GM12873 (cell line): ENCODE data around the gene ZNF649.

Experiments
- CTCF ChIP-seq: IDR thresholded peaks from 2 replicates; pipeline ENCODE4 v1.5.1; 2012; ENCODE audit warnings: low read depth, mild to moderate bottlenecking, moderate library complexity, low read length, control low read depth; ENCODE audit not compliant: insufficient read depth; ENCODE audit errors: missing control alignments

The ZNF649 gene

DNA sequence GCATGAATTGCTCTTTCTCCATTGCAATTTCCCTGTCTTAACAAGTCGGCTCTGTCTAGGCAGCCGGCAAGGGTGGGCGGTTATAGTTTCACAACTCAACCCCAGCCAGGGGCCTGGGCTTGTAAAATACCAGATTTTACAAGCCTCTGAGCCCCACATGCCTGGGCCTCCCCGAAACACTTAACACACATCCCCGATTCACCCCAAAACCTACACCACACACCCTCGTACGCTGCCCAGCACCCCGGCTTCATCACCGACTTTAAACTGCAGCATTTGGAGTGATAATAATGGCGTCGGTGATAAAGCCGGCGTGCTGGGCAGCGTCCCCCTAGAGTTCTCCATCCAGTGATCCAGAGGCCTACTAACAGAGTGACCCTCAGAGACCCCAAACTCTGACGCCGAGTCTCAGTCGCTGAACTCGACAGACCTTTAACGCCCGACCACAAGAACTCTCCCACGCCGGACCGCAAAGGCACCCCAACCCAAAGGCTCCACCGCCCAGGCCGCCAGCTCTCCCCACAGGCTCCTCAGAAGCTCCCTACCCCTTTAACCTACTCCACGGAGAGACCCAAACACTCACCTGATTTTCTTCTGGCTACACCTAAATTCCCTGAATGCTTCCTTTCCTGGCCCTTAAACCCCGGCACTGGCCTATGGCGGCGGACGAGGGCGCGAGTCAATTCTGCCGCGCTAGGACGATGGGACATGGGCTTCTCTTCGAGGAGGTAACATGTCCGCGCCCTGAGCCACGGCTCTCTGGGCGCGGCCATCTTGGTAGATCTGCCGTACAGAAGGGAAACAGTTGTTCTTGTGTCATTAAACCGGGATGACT, at the start of gene ZNF649:
ZNF649 (minus strand) TSS at position 687 of the 835 bp plus-strand sequence. CDS start 4,910 bp downstream, outside the sequence.
- peak; percentile 8 for TF ChIP-seq CTCF

DNA sequence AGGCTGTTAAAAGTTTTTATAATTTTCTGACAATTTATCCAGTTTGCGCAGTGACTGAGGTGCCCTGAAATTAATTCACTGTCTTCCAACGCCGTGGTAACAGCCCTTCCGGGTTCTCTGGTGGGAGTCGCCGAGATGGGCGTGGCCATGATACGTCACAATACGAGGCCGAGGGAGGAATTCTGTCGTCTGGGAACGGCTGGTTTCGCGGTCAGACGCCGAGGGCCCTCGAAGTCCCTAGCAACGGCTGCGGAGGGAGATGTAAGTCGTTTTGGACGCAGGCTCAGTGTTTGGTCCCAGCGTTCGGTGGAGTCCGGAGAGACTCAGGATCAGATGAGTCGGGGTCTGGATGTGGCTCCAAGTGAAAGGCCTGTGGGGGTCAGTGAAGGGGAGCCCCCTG, 44.2 kb upstream of the ZNF649 start:
- no peak for TF ChIP-seq CTCF

DNA sequence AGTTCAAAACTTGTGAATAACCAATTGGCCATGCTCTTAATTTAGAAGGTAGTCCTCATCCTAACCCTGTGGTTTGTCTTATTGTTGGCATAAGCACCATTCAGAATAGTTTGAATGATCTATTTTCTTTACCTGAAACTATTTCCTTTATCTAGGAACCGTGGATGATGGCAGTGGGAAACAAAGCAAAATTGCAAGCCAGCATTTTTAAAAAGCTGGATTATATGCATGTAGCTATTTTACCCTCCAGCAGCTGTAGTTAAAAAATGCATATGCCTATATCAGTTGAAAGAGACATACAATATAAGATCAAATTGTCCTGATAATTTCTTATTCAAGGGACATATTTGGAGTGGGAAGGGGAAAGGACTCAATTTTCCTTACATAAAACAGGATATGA, 41.8 kb upstream of the ZNF649 start:
- TF ChIP-seq CTCF, result no peak

- no peak for TF ChIP-seq CTCF
Observed at GRCh38 chr19:51944798-51945552, 40.2 kb upstream of the ZNF649 start.

GRCh38 chr19:51938936-51939335, 34.1 kb upstream of the ZNF649 start:
- TF ChIP-seq CTCF, result no peak

- no peak for TF ChIP-seq CTCF
Observed at GRCh38 chr19:51931921-51932320, 27.1 kb upstream of the ZNF649 start.

- TF ChIP-seq CTCF, result no peak
Observed at GRCh38 chr19:51927859-51928258, 23.0 kb upstream of the ZNF649 start.
